ENCODE measurements around the gene NT5DC1. TPM values are rescaled to one million over a fixed set of nuclear protein-coding genes. Genes with fewer than 3 reads are reported as not detected.

The NT5DC1 gene
- total RNA-seq, 1 experiment from 2014 or later, result 63.7 TPM

GRCh38 chr6:116292553-116292952 is 191.9 kb downstream of the NT5DC1 start:
- TF ChIP-seq SRF (IDR thresholded peaks at IDR 0.05; ENCODE audit: low read depth) (no peak), SIN3A (IDR thresholded peaks at IDR 0.05; ENCODE audit: low read depth) (no peak), FOSL1 (IDR thresholded peaks at IDR 0.05; ENCODE audit: low read depth) (no peak), JUND (IDR thresholded peaks at IDR 0.05) (no peak), REST (IDR thresholded peaks at IDR 0.05; ENCODE audit: low read depth) (no peak), ZNF274 (IDR thresholded peaks at IDR 0.05; ENCODE audit: low read depth, low read length) (no peak), EGR1 (IDR thresholded peaks at IDR 0.05; ENCODE audit: low read depth) (no peak), ZFX (IDR thresholded peaks at IDR 0.05) (no peak), ZBTB33 (IDR thresholded peaks at IDR 0.05; ENCODE audit: extremely low read depth, insufficient replicate concordance, low read length) (no peak), EZH2phosphoT487 (IDR thresholded peaks at IDR 0.05; ENCODE audit: borderline replicate concordance) (no peak), TCF7L2 (IDR thresholded peaks at IDR 0.05; ENCODE audit: borderline replicate concordance, extremely low read depth, insufficient read depth, insufficient read length) (no peak), POLR2AphosphoS5 (IDR thresholded peaks at IDR 0.05; ENCODE audit: low read depth, low read length) (no peak), POLR2A (IDR thresholded peaks at IDR 0.05; ENCODE audit: borderline replicate concordance, extremely low read depth, insufficient read depth, insufficient read length) (no peak), SP1 (IDR thresholded peaks at IDR 0.05; ENCODE audit: low read depth) (no peak), ELF1 (IDR thresholded peaks at IDR 0.05; ENCODE audit: borderline replicate concordance, low read depth) (no peak), CEBPB (IDR thresholded peaks at IDR 0.05; ENCODE audit: low read depth) (no peak), YY1 (IDR thresholded peaks at IDR 0.05; ENCODE audit: extremely low read depth, insufficient replicate concordance, low read depth, low read length) (no peak), RAD21 (IDR thresholded peaks at IDR 0.05; ENCODE audit: low read depth) (no peak)
- TF ChIP-seq, protein P1, sequence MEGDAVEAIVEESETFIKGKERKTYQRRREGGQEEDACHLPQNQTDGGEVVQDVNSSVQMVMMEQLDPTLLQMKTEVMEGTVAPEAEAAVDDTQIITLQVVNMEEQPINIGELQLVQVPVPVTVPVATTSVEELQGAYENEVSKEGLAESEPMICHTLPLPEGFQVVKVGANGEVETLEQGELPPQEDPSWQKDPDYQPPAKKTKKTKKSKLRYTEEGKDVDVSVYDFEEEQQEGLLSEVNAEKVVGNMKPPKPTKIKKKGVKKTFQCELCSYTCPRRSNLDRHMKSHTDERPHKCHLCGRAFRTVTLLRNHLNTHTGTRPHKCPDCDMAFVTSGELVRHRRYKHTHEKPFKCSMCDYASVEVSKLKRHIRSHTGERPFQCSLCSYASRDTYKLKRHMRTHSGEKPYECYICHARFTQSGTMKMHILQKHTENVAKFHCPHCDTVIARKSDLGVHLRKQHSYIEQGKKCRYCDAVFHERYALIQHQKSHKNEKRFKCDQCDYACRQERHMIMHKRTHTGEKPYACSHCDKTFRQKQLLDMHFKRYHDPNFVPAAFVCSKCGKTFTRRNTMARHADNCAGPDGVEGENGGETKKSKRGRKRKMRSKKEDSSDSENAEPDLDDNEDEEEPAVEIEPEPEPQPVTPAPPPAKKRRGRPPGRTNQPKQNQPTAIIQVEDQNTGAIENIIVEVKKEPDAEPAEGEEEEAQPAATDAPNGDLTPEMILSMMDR (IDR thresholded peaks at IDR 0.05 in 2 of 3, conservative IDR thresholded peaks at IDR 0.05 in 1 of 3; ENCODE audit: borderline replicate concordance in 1 of 3, insufficient read depth in 1 of 3, low read depth in 2 of 3, low read length in 2 of 3), result no peak
- Histone ChIP-seq H3K4me3 (replicated peaks in 1 of 2; ENCODE audit: low read depth in 1 of 2, low read length in 2 of 2) (no peak overlapping the region), H3K9me2 (ENCODE audit: insufficient read depth) (no peaks in the 10 kb centered on the region), H3K79me2 (ENCODE audit: insufficient read depth, low read length) (no peaks in the 10 kb centered on the region), H3K9me3 (ENCODE audit: control insufficient read depth in 1 of 2, insufficient read depth in 1 of 2, low read depth in 1 of 2, low read length in 2 of 2) (no peaks in the 10 kb centered on the region), H3K4me1 (ENCODE audit: control insufficient read depth in 1 of 2, insufficient read depth in 2 of 2, low read length in 2 of 2) (no peaks in the 10 kb centered on the region), H3K4me2 (ENCODE audit: low read length) (no peak overlapping the region), H3K9ac (ENCODE audit: low read length) (no peak overlapping the region), H2AFZ (ENCODE audit: low read depth, low read length, poor library complexity, severe bottlenecking) (no peak overlapping the region), H3K27ac (ENCODE audit: low read depth, low read length) (no peak overlapping the region), H3K27me3 (ENCODE audit: insufficient read depth, low read length) (no peaks in the 10 kb centered on the region), H3K36me3 (ENCODE audit: control insufficient read depth in 1 of 2, insufficient read depth in 2 of 2, low read length in 2 of 2) (no peaks in the 10 kb centered on the region), H4K20me1 (ENCODE audit: insufficient read depth) (no peaks in the 10 kb centered on the region)
- RAD21 ChIA-PET (ENCODE audit: low non-redundant PET in 1 of 2, low total read pairs in 2 of 2, uncharacterized antibody in 2 of 2, unreplicated experiment in 2 of 2), result no interaction called here
- no peak for ATAC-seq
- POLR2A ChIA-PET, result no interaction called here
- BruUV-seq (replicated peaks), result no TSS peak
- intact Hi-C loops (cut with micrococcal nuclease), result no loop called here
- CTCF ChIA-PET, result interaction anchor here (1.7 kb wide), 1 partner anchor 24 kb away, joined by 6 read pairs; no protein-coding TSS in a partner anchor
- DNase-seq (ENCODE audit: low read depth, low spot score), result no peak
